ENCODE results near the gene UBE2K. TPM values are rescaled to one million over a fixed set of nuclear protein-coding genes. Genes with fewer than 3 reads are reported as not detected.

UBE2K gene
- total RNA-seq, 1 donor from 2014 or later, result 87.5 TPM

GRCh38 chr4:39741401-39741800 is 43.5 kb downstream of the UBE2K start:
- H3K9me3 Mint-ChIP-seq (ENCODE audit: low read depth), result no peaks in the 10 kb centered on the region
- H3K27ac Mint-ChIP-seq (ENCODE audit: unreplicated experiment), result no peak overlapping the region
- no peak overlapping the region for H3K4me3 Mint-ChIP-seq (ENCODE audit: unreplicated experiment)
- no peaks in the 10 kb centered on the region for H3K27me3 Mint-ChIP-seq (ENCODE audit: low read depth)
- peaks cover 11% of the 10 kb centered on the region for H3K4me1 Mint-ChIP-seq (ENCODE audit: low read depth)
- TF ChIP-seq, protein P1, sequence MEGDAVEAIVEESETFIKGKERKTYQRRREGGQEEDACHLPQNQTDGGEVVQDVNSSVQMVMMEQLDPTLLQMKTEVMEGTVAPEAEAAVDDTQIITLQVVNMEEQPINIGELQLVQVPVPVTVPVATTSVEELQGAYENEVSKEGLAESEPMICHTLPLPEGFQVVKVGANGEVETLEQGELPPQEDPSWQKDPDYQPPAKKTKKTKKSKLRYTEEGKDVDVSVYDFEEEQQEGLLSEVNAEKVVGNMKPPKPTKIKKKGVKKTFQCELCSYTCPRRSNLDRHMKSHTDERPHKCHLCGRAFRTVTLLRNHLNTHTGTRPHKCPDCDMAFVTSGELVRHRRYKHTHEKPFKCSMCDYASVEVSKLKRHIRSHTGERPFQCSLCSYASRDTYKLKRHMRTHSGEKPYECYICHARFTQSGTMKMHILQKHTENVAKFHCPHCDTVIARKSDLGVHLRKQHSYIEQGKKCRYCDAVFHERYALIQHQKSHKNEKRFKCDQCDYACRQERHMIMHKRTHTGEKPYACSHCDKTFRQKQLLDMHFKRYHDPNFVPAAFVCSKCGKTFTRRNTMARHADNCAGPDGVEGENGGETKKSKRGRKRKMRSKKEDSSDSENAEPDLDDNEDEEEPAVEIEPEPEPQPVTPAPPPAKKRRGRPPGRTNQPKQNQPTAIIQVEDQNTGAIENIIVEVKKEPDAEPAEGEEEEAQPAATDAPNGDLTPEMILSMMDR (IDR thresholded peaks at IDR 0.05), result no peak
- H3K36me3 Mint-ChIP-seq (ENCODE audit: low read depth), result peaks cover 1% of the 10 kb centered on the region
- DNase-seq (ENCODE audit: low spot score), result no peak

DNA sequence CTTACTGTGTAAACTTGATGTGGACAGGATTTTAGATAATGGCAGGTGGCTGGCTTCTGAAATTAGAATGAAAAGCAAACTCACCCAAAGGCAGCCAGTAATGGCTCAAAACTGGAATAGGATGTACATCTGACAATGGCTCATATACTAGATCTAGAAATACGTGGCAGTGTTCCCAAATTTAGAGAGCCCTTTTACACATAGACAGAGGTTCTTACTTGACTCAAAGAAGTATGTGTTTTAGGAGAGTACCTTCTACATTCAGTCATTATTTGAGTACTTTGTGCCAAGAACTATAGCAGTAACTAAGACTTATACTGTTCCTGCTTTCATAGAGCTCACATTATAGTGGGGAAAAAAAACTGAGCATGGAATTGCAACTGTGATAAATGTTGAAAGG is 48.0 kb downstream of the UBE2K start:
- DNase-seq (ENCODE audit: low spot score), result no peak
- H3K27me3 Mint-ChIP-seq (ENCODE audit: low read depth), result no peaks in the 10 kb centered on the region
- H3K9me3 Mint-ChIP-seq (ENCODE audit: low read depth), result no peaks in the 10 kb centered on the region
- TF ChIP-seq, protein P1 (IDR thresholded peaks at IDR 0.05), result no peak
- H3K4me1 Mint-ChIP-seq (ENCODE audit: low read depth), result no peaks in the 10 kb centered on the region
- peaks cover 2% of the 10 kb centered on the region for H3K36me3 Mint-ChIP-seq (ENCODE audit: low read depth)
- no peak overlapping the region for H3K4me3 Mint-ChIP-seq (ENCODE audit: unreplicated experiment)
- H3K27ac Mint-ChIP-seq (ENCODE audit: unreplicated experiment), result no peak overlapping the region

DNA sequence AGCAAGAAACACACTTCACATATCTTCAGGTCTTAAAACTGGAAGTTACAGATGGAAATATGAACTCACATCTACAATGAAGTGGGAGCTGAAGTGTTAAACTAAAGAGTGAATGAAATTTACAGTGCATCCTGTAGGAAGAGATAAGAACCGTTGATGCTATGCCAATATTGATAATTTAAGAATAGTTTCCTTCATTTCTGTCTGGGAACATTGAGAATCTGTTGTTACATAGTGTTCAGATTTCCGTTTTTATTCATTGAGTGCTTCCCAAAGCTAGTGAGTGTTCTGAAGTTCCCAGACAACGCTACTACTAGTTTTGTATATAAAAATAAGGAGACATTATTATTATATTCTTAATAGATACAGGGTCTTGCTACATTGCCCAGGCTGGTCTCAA is 52.3 kb downstream of the UBE2K start:
- TF ChIP-seq, protein P1 (IDR thresholded peaks at IDR 0.05), result no peak
- Mint-ChIP-seq H3K4me1 (ENCODE audit: low read depth) (peaks cover 16% of the 10 kb centered on the region), H3K4me3 (ENCODE audit: unreplicated experiment) (no peak overlapping the region), H3K36me3 (ENCODE audit: low read depth) (peaks cover 4% of the 10 kb centered on the region), H3K27ac (ENCODE audit: unreplicated experiment) (no peak overlapping the region), H3K9me3 (ENCODE audit: low read depth) (no peaks in the 10 kb centered on the region), H3K27me3 (ENCODE audit: low read depth) (no peaks in the 10 kb centered on the region)
- no peak for DNase-seq (ENCODE audit: low spot score)

- Mint-ChIP-seq H3K4me1 (ENCODE audit: low read depth) (peaks cover 16% of the 10 kb centered on the region), H3K9me3 (ENCODE audit: low read depth) (no peaks in the 10 kb centered on the region), H3K27me3 (ENCODE audit: low read depth) (no peaks in the 10 kb centered on the region), H3K36me3 (ENCODE audit: low read depth) (peaks cover 2% of the 10 kb centered on the region), H3K4me3 (ENCODE audit: unreplicated experiment) (no peak overlapping the region), H3K27ac (ENCODE audit: unreplicated experiment) (no peak overlapping the region)
- TF ChIP-seq, protein P1 (IDR thresholded peaks at IDR 0.05), result no peak
- DNase-seq (ENCODE audit: low spot score), result no peak
Measured at GRCh38 chr4:39754309-39754708, 56.4 kb downstream of the UBE2K start.

DNA sequence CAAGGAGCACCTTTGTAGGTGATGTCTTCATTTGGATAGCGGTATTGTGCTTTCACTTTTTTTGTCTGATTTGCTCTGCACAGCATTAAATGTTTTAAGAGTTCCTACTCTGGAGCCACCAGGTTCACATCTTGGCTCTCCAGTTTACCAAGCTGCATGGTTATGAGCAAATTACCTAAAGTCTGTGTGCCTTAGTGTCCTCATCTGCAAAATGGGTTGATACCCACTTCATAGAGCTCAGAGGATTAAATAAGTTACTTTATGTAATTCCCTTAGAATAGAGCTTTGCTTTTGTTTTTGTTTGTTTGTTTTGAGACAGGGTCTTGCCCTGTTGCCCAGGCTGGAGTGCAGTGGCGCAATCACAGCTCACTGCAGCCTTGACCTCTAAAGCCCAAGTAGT is 58.2 kb downstream of the UBE2K start:
- Mint-ChIP-seq H3K4me1 (ENCODE audit: low read depth) (peaks cover 16% of the 10 kb centered on the region), H3K36me3 (ENCODE audit: low read depth) (peaks cover 4% of the 10 kb centered on the region), H3K27ac (ENCODE audit: unreplicated experiment) (no peak overlapping the region), H3K9me3 (ENCODE audit: low read depth) (no peaks in the 10 kb centered on the region), H3K27me3 (ENCODE audit: low read depth) (no peaks in the 10 kb centered on the region), H3K4me3 (ENCODE audit: unreplicated experiment) (no peak overlapping the region)
- TF ChIP-seq, protein P1 (IDR thresholded peaks at IDR 0.05), result no peak
- no peak for DNase-seq (ENCODE audit: low spot score)
